Thymus (tissue), 14 donors: ENCODE results near the gene EIF3L. TPM values are rescaled to one million over a fixed set of nuclear protein-coding genes. Genes with fewer than 3 reads are reported as not detected.
"Not testable (repeated sequence)": the region's sequence is repeated elsewhere in the genome, so short reads cannot be mapped to it uniquely, and the experiment has no call there.

Experiments
- DNase-seq, 9 donors: peaks; one replicate each; pipeline ENCODE4 v3.0.0-alpha.2; 2013; ENCODE audit warnings: low spot score in 9 of 9, low read depth in 6 of 9, missing footprints in 1 of 9
- H3K27ac ChIP-seq, 2 donors: one replicate each; pipeline ENCODE4 v1.5.1; 2013; ENCODE audit warnings: control low read depth in 1 of 2, low read depth in 1 of 2, low read length in 1 of 2, mild to moderate bottlenecking in 1 of 2, moderate library complexity in 1 of 2
- H3K27me3 ChIP-seq, 2 donors: one replicate each; pipeline ENCODE4 v1.5.1; 2013; ENCODE audit warnings: low read length in 1 of 2; ENCODE audit not compliant: control insufficient read depth in 2 of 2, insufficient read depth in 1 of 2
- H3K36me3 ChIP-seq, 2 donors: one replicate each; pipeline ENCODE4 v1.5.1; 2013; ENCODE audit warnings: low read length in 1 of 2, mild to moderate bottlenecking in 1 of 2, moderate library complexity in 1 of 2; ENCODE audit not compliant: control insufficient read depth in 2 of 2, insufficient read depth in 2 of 2
- H3K4me1 ChIP-seq, 2 donors: one replicate each; pipeline ENCODE4 v1.5.1; 2013; ENCODE audit warnings: low read length in 2 of 2; ENCODE audit not compliant: control insufficient read depth in 2 of 2, insufficient read depth in 2 of 2
- H3K4me3 ChIP-seq, 2 donors: one replicate each; pipeline ENCODE4 v1.5.1; 2013; ENCODE audit warnings: low read length in 2 of 2, control low read depth in 1 of 2, mild to moderate bottlenecking in 1 of 2
- H3K9me3 ChIP-seq, 2 donors: one replicate each; pipeline ENCODE4 v1.5.1; 2013; ENCODE audit warnings: low read length in 1 of 2, mild to moderate bottlenecking in 1 of 2; ENCODE audit not compliant: control insufficient read depth in 2 of 2, insufficient read depth in 1 of 2
- WGBS: extraction: QIAGEN DNeasy Blood & Tissue Kit; methylation state at CpG from one replicate; pipeline ENCODE4 v1.1.7; 2013; 5-methylcytosine and 5-hydroxymethylcytosine counted together
- long read RNA-seq, 10 donors: transcript quantifications; one replicate each; lab custom pipeline, GENCODE V29; 2026
- polyA plus RNA-seq: library from polyadenylated mRNA; stranded (reverse); fragments of 200-250 nt; gene quantifications from one replicate; pipeline ENCODE4 v1.2.3, GENCODE V29; 2013
- total RNA-seq: library from RNA; stranded (reverse); fragments of 120-200 nt; gene quantifications from one replicate; pipeline ENCODE4 v1.2.4, GENCODE V29; 2013
- donor health status: healthy.

The EIF3L gene
- total RNA-seq (698 TPM), polyA plus RNA-seq (302 TPM)
- long read RNA-seq, donor 1, transcript EIF3L-203 (13 exons, 3,220 nt): major isoform, 14 of 16 reads
- long read RNA-seq, donor 1, partial matches to known transcripts: 0 of 16 reads
- long read RNA-seq, donor 1, other reads (novel, unspliced or antisense): 0 of 16 reads
- long read RNA-seq, donor 2, transcript EIF3L-213 (6 exons, 1,294 nt): minor isoform, 5 of 358 reads
- long read RNA-seq, donor 2, transcript EIF3L-203 (13 exons, 3,220 nt): major isoform, 212 of 358 reads
- long read RNA-seq, donor 2, partial matches to known transcripts: 121 of 358 reads
- long read RNA-seq, donor 2, other reads (novel, unspliced or antisense): 16 of 358 reads
- long read RNA-seq, donor 3, transcript EIF3L-209 (2 exons, 348 nt): minor isoform, 11 of 232 reads
- long read RNA-seq, donor 3, transcript EIF3L-203 (13 exons, 3,220 nt): major isoform, 128 of 232 reads
- long read RNA-seq, donor 3, partial matches to known transcripts: 87 of 232 reads
- long read RNA-seq, donor 3, other reads (novel, unspliced or antisense): 0 of 232 reads
- long read RNA-seq, donor 4, transcript EIF3L-203 (13 exons, 3,220 nt): major isoform, 49 of 126 reads
- long read RNA-seq, donor 4, transcript EIF3L-209 (2 exons, 348 nt): minor isoform, 19 of 126 reads
- long read RNA-seq, donor 4, partial matches to known transcripts: 55 of 126 reads
- long read RNA-seq, donor 4, other reads (novel, unspliced or antisense): 0 of 126 reads
- long read RNA-seq, donor 5, transcript EIF3L-203 (13 exons, 3,220 nt): major isoform, 178 of 337 reads
- long read RNA-seq, donor 5, transcript EIF3L-209 (2 exons, 348 nt): minor isoform, 16 of 337 reads
- long read RNA-seq, donor 5, partial matches to known transcripts: 129 of 337 reads
- long read RNA-seq, donor 5, other reads (novel, unspliced or antisense): 10 of 337 reads
- long read RNA-seq, donor 6, transcript EIF3L-203 (13 exons, 3,220 nt): major isoform, 117 of 171 reads
- long read RNA-seq, donor 6, partial matches to known transcripts: 46 of 171 reads
- long read RNA-seq, donor 6, other reads (novel, unspliced or antisense): 5 of 171 reads
- long read RNA-seq, donor 7, transcript EIF3L-203 (13 exons, 3,220 nt): major isoform, 139 of 236 reads
- long read RNA-seq, donor 7, transcript EIF3L-209 (2 exons, 348 nt): minor isoform, 22 of 236 reads
- long read RNA-seq, donor 7, partial matches to known transcripts: 67 of 236 reads
- long read RNA-seq, donor 7, other reads (novel, unspliced or antisense): 7 of 236 reads
- long read RNA-seq, donor 8, transcript EIF3L-203 (13 exons, 3,220 nt): major isoform, 51 of 72 reads
- long read RNA-seq, donor 8, partial matches to known transcripts: 18 of 72 reads
- long read RNA-seq, donor 8, other reads (novel, unspliced or antisense): 0 of 72 reads
- long read RNA-seq, donor 9, transcript EIF3L-209 (2 exons, 348 nt): minor isoform, 9 of 125 reads
- long read RNA-seq, donor 9, transcript EIF3L-203 (13 exons, 3,220 nt): major isoform, 85 of 125 reads
- long read RNA-seq, donor 9, partial matches to known transcripts: 30 of 125 reads
- long read RNA-seq, donor 9, other reads (novel, unspliced or antisense): 0 of 125 reads
- long read RNA-seq, donor 10, transcript EIF3L-203 (13 exons, 3,220 nt): major isoform, 83 of 133 reads
- long read RNA-seq, donor 10, transcript EIF3L-209 (2 exons, 348 nt): minor isoform, 11 of 133 reads
- long read RNA-seq, donor 10, partial matches to known transcripts: 38 of 133 reads
- long read RNA-seq, donor 10, other reads (novel, unspliced or antisense): 0 of 133 reads

DNA sequence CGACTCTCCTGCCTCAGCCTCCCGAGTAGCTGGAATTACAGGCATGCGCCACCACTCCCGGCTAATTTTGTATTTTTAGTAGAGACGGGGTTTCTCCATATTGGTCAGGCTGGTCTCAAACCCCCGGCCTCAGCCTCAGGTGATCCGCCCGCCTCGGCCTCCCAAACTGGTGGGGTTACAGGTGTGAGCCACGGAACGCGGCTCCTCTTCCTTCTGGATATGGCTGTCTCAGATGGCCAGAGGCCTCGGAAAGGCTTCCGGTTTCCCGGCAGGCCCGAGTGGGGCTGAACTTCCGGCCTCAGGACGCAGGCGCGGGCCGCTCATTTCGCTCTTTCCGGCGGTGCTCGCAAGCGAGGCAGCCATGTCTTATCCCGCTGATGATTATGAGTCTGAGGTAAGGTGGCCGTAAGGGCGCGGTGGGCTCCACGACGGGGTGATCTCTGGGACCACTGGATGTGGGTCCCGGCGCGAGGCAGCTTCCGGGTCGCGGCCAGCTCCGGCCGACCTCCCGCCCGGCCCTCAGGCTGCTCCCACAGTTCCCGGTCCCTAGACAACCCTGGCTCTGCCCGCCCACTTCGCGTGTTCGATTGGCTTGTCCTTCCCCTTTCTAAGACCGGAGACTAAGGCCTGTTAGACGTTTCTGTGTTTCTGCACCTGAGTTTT lies at the start of gene EIF3L:
EIF3L (plus strand) TSS at position 331 of the 663 bp plus-strand sequence; CDS start at position 362, 31 bp downstream.
- peak within 1 kb of the TSS; percentile 74 to 90 for H3K27ac ChIP-seq
- peaks cover 0 to 7% of the 10 kb centered on the region in 2 donors for H3K9me3 ChIP-seq
- peaks cover 20 to 29% of the 10 kb centered on the region in 2 donors for H3K36me3 ChIP-seq
- peaks cover 11 to 16% of the 10 kb centered on the region in 2 donors for H3K4me1 ChIP-seq
- under 1% methylated on average over 49 of the region's 49 CpGs for WGBS
- peak; percentile 68 to 92 (median 79) for DNase-seq
- peak within 1 kb of the TSS; percentile 93 to 98 for H3K4me3 ChIP-seq
- no peaks in the 10 kb centered on the region for H3K27me3 ChIP-seq

DNA sequence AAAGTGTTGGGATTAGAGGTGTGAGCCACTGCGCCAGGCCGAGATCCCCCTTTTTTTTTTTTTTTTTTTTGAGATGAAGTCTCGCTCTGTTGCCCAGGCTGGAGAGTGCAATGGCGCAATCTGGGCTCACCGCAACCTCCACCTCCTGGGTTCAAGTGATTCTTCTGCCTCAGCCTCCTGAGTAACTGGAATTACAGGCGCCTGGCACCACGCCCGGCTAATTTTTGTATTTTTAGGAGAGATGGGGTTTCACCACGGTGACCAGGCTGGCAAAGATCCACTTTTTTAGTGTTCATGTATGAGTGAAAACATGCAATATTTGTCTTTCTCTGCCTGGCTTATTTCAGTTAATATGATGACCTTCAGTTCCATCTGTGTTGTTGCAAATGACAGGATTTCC lies 49.2 kb upstream of the EIF3L start:
- H3K27me3 ChIP-seq: peaks cover 10 to 52% of the 10 kb centered on the region in 2 donors
- WGBS: 88% methylated on average over 9 of the region's 9 CpGs
- DNase-seq, H3K36me3 ChIP-seq, H3K27ac ChIP-seq, H3K9me3 ChIP-seq, H3K4me3 ChIP-seq: not testable (repeated sequence)
- peaks cover 9 to 25% of the 10 kb centered on the region in 2 donors for H3K4me1 ChIP-seq

DNA sequence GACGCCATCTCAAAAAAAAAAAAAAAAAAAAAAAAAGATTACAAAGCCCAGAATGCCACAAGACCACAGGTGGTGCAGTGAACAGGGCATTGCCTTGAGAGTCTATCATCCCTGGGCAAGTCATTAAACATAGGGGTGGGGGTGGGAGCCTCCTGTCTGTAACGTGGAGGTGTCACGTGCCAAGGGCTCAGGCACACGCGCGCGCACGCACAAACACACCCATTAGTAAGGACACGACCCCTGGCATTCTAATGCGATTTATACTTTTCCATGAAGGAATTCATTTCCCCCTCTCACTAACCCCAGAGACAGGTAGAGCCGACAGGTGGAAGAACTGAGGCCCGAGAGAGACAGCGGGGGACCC lies 47.3 kb upstream of the EIF3L start:
- Histone ChIP-seq H3K4me3 (peak overlapping the region in 1 of 2 donors; percentile 60), H3K4me1 (peaks cover 15 to 44% of the 10 kb centered on the region in 2 donors), H3K9me3 (peaks cover 1 to 4% of the 10 kb centered on the region in 2 donors), H3K27ac (no peak overlapping the region), H3K36me3 (no peaks in the 10 kb centered on the region), H3K27me3 (peaks cover 10 to 71% of the 10 kb centered on the region in 2 donors)
- 2% methylated on average over 13 of the region's 13 CpGs for WGBS
- DNase-seq: no peak

DNA sequence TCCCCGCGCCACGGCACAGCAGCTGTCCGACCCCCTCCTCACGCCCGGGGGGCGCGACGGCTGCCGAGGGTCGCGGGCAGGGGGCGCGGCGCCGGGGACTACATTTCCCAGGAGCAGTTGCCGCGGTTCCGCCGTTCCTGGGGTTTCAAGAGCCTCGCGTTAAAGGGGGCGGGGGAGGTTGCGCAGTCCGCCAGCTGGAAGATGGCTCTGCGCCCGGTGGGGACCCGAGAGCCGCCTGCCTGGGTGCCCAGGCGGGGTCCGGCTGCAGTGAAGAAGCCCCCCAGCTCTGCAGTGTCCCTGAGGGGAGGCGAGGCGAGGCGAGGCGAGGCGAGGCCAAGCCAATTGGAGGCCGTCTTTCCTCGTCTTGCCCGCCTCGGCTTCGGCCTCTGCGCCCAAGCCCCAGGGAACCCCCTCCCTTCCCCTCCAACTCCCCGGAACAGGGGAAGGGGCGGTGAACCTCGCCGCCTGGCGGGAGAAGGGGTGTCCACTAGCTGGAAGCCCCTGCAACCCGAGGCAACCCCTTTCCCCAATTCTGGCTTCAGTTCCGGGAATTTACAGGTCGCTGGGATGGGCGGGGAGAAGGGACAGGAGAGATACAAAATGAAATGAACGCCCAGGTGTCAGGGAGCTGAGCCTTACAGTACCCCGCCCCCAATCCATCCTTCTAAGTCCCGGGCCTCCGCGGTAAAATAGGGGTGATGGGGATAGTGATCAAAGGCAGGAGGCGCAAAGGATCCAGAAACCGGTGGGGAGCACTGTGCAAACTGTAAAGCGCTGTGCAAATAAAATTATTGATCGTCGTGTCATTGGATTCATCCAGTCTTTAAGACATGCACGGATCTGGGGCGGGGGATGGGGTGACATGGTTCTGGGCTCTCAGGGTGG lies 46.7 kb upstream of the EIF3L start:
- H3K9me3 ChIP-seq: peaks cover 1 to 4% of the 10 kb centered on the region in 2 donors
- WGBS: 1% methylated on average over 63 of the region's 63 CpGs
- H3K27ac ChIP-seq: no peak overlapping the region
- peak overlapping the region; percentile 41 to 60 for H3K4me3 ChIP-seq
- peak in 1 of 9 donors; percentile 56 for DNase-seq
- peaks cover 15 to 50% of the 10 kb centered on the region in 2 donors for H3K4me1 ChIP-seq
- H3K27me3 ChIP-seq: peaks cover 10 to 77% of the 10 kb centered on the region in 2 donors
- H3K36me3 ChIP-seq: no peaks in the 10 kb centered on the region

DNA sequence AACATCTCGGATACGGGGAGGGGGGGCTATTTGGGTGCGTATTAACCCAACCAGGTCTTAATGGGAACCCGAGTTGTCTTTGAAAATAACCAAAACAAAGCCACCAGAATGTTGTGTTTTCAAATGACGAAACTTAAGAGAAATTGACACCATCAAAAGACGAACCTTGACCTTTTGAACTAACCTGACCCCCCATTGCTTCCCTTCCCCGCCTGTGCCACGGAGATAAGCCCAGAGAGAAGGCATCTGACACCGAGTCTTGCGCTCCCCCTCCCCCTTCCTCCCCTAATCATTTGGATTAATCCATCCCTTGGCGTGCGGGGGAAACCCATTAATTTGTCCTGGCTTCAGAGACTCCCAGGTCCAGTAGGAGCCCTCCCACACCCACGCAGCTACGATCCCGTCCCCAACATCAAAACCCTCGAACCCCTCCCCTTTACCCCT lies 46.0 kb upstream of the EIF3L start:
- Histone ChIP-seq H3K36me3 (peaks cover 0 to under 1% of the 10 kb centered on the region in 2 donors), H3K4me1 (peaks cover 17 to 55% of the 10 kb centered on the region in 2 donors), H3K9me3 (peaks cover 1 to 4% of the 10 kb centered on the region in 2 donors), H3K27ac (no peak overlapping the region), H3K27me3 (peaks cover 10 to 79% of the 10 kb centered on the region in 2 donors), H3K4me3 (peak overlapping the region in 1 of 2 donors; percentile 60)
- no peak for DNase-seq
- WGBS: 41% methylated on average over 16 of the region's 16 CpGs

DNA sequence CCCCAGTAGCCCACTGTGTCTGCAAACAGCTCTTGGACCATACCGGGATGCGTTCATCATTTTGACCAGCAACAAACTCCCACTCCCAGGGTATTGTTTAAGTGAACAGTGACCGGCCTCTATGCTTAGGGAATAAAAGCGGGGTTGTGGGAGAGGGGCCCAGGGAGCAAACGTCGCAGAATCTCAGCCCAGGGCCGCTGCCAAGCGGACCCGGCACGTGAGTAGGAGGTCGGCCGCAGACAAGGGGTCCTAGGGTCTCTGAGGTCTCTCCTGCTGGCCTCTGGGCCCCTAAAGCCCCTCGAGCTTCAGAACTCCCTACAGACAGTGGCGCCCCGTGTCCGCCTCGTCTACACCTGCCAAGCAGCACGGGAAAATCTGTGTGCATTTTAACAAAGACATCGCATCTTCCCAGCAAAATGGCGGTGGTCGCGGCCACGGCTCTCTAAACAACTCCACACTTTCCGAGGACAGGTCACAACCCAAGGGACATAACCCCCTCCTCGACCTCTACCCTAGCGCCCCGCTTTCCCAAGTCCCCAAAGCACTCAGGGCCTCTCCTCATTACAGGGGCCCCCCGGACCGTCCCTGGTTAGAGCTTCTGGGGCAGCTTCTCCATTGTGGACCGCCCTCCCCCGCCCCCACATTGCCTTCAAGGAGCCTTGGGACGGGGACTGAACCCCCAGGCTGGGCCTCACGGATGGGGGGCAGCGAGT lies 45.4 kb upstream of the EIF3L start:
- peaks cover 20 to 58% of the 10 kb centered on the region in 2 donors for H3K4me1 ChIP-seq
- H3K4me3 ChIP-seq: peak overlapping the region; percentile 56 to 61
- no peak for DNase-seq
- 80% methylated on average over 34 of the region's 34 CpGs for WGBS
- H3K27ac ChIP-seq: no peak overlapping the region
- H3K36me3 ChIP-seq: peaks cover 0 to 3% of the 10 kb centered on the region in 2 donors
- H3K27me3 ChIP-seq: peaks cover 10 to 83% of the 10 kb centered on the region in 2 donors
- H3K9me3 ChIP-seq: peaks cover 1 to 4% of the 10 kb centered on the region in 2 donors
